Pancreas (tissue), 10 donors: ENCODE results near the gene LZTS3. TPM values are rescaled to one million over a fixed set of nuclear protein-coding genes. Genes with fewer than 3 reads are reported as not detected.

Experiments
- ATAC-seq, 4 donors: fragments of 200-7000 bp; cut with Tn5 transposase; one replicate each; pipeline versions ENCODE4 v1.8.0 to v1.9.1; 2020; ENCODE audit warnings: mild to moderate bottlenecking in 4 of 4, moderate library complexity in 4 of 4
- DNase-seq, 6 donors: peaks; one replicate each; pipeline ENCODE4 v3.0.0-alpha.2; 2020
- FAIRE-seq: peaks from 2 replicates; lab custom pipeline; 2012; peaks lifted over from hg19 to GRCh38; lab: Jason Lieb, UNC
- H3K27ac ChIP-seq, 4 donors: fragments of 200-600 bp; sonication (generic); 1 replicate in 3 of 4; 2 replicates in 1 of 4; pipeline versions ENCODE4 v1.5.0 to v1.8.0; 2020
- H3K27me3 ChIP-seq, 4 donors: fragments of 200-600 bp; one replicate each; pipeline ENCODE4 v1.8.0; 2021
- H3K36me3 ChIP-seq, 3 donors: fragments of 200-600 bp; sonication (generic) in 1 of 3; one replicate each; pipeline versions ENCODE4 v1.5.0 to v1.8.0; 2020 to 2021
- H3K4me1 ChIP-seq, 3 donors: fragments of 200-600 bp; one replicate each; pipeline ENCODE4 v1.8.0; 2021
- H3K4me3 ChIP-seq, 4 donors: fragments of 200-600 bp; sonication (generic) in 2 of 4; one replicate each; pipeline versions ENCODE4 v1.5.0 to v1.8.0; 2020 to 2021
- H3K9me3 ChIP-seq, 4 donors: fragments of 200-600 bp; one replicate each; pipeline ENCODE4 v1.8.0; 2021
- CTCF ChIP-seq, 4 donors: fragments of 200-600 bp; sonication (generic) in 3 of 4; IDR thresholded peaks; one replicate each; pipeline versions ENCODE4 v1.5.0 to v1.8.0; 2021; ENCODE audit warnings: antibody characterized with exemption in 4 of 4
- WGBS, 2 donors: extraction: QIAGEN DNeasy Blood & Tissue Kit; methylation state at CpG; one replicate each; pipeline ENCODE4 v1.1.7; 2013; 5-methylcytosine and 5-hydroxymethylcytosine counted together
- intact Hi-C, 3 donors: fragments of 100-400 bp; cut with DNase I; formaldehyde crosslinking; loops; one replicate each; pipeline versions ENCODE4 v1.11.1 to v1.14.2; 2022
- polyA plus RNA-seq, 2 donors: library from polyadenylated mRNA; stranded (reverse); fragments of 200-250 nt; gene quantifications; one replicate each; pipeline ENCODE4 v1.2.3, GENCODE V29; 2013
- total RNA-seq, 6 donors: library from RNA; stranded (reverse); fragmentation: NEBNext Ultra II Directional in 4 of 6; extraction: Animal tissue kit (Norgen Biotek cat#: 25700) in 4 of 6; gene quantifications; one replicate each; pipeline versions ENCODE4 v1.2.1 to v1.2.4, GENCODE V29; 2021 to 2023
- donor health status: healthy with polysubstance abuse.
- donor health status: DM: no; HTN: no; CAD: no; lungs with moderate emphysema.
- donor health status: DM: no; HTN: no; CAD: no.
- donor health status: control.
- donor health status: control.
- donor health status: Bipolar disorder and iron deficiency.
- donor health status: DM: yes; HTN: yes; CAD: no.
- donor health status: DM: no; HTN: no; CAD: no.
- donor health status: DM: no; HTN: no; CAD: no.
- donor health status: DM: yes; HTN: yes; CAD: no.

LZTS3 gene
- total and polyA plus RNA-seq, 8 donors: 17.5 to 30.5 (median 18.7) TPM

- Histone ChIP-seq H3K4me1 (peaks cover 0 to 6% (median 4%) of the 10 kb centered on the region in 3 donors), H3K4me3 (no peak overlapping the region), H3K27me3 (no peaks in the 10 kb centered on the region), H3K9me3 (no peaks in the 10 kb centered on the region), H3K36me3 (no peaks in the 10 kb centered on the region), H3K27ac (no peak overlapping the region)
- 84 to 94% methylated on average over 7 of the region's 7 CpGs for WGBS, 2 donors
- TF ChIP-seq CTCF (IDR thresholded peaks at IDR 0.05): no peak
- DNase-seq (no peak), FAIRE-seq (no peak), ATAC-seq (no peak)
- intact Hi-C loops: no loop called here
Measured at GRCh38 chr20:3213226-3213625, 39.9 kb upstream of the LZTS3 start.

- 54 to 62% methylated on average over 2 of the region's 2 CpGs for WGBS, 2 donors
- Histone ChIP-seq H3K27ac (no peak overlapping the region), H3K9me3 (no peaks in the 10 kb centered on the region), H3K4me3 (peak overlapping the region in 3 of 4 donors; percentile 81 to 90 (median 84)), H3K4me1 (peaks cover 0 to 6% (median 4%) of the 10 kb centered on the region in 3 donors), H3K27me3 (no peaks in the 10 kb centered on the region), H3K36me3 (no peaks in the 10 kb centered on the region)
- DNase-seq: no peak
- intact Hi-C loops: no loop called here
- no peak for ATAC-seq
- no peak for FAIRE-seq
- TF ChIP-seq CTCF (IDR thresholded peaks at IDR 0.05): no peak
Measured at GRCh38 chr20:3210346-3210745, 37.0 kb upstream of the LZTS3 start.

GRCh38 chr20:3209946-3210317 is 36.6 kb upstream of the LZTS3 start:
- peak overlapping the region; percentile 81 to 90 (median 82) for H3K4me3 ChIP-seq
- DNase-seq (no peak), ATAC-seq (peak; percentile 19 to 54 (median 44)), FAIRE-seq (no peak)
- intact Hi-C loops: no loop called here
- no peak for TF ChIP-seq CTCF (IDR thresholded peaks at IDR 0.05)
- no peaks in the 10 kb centered on the region for H3K9me3 ChIP-seq
- peaks cover 0 to 6% (median 4%) of the 10 kb centered on the region in 3 donors for H3K4me1 ChIP-seq
- H3K27me3 ChIP-seq: no peaks in the 10 kb centered on the region
- no peaks in the 10 kb centered on the region for H3K36me3 ChIP-seq
- H3K27ac ChIP-seq: no peak overlapping the region
- WGBS, 2 donors: 1% methylated on average over 10 of the region's 10 CpGs

GRCh38 chr20:3209257-3209945 is 36.1 kb upstream of the LZTS3 start, which contains the start of gene ITPA:
Gene ITPA, plus strand, starts transcription at chr20:3209498. Its CDS starts 54 bp downstream, at chr20:3209552.
- no peaks in the 10 kb centered on the region for H3K36me3 ChIP-seq
- peak; percentile 41 to 70 (median 60) for ATAC-seq

More at GRCh38 chr20:3209257-3209945, 36.1 kb upstream of the LZTS3 start, which contains the start of gene ITPA:
- DNase-seq (peak in 5 of 6 donors; percentile 31 to 74 (median 36)), FAIRE-seq (no peak)
- peak within 1 kb of the TSS in 3 of 4 donors; percentile 65 to 74 (median 71) for H3K27ac ChIP-seq
- intact Hi-C loops: no loop called here
- 0% methylated on average over 48 of the region's 48 CpGs for WGBS, 2 donors
- peak within 1 kb of the TSS; percentile 81 to 90 (median 82) for H3K4me3 ChIP-seq
- H3K27me3 ChIP-seq: no peaks in the 10 kb centered on the region
- no peak for TF ChIP-seq CTCF (IDR thresholded peaks at IDR 0.05)
- H3K4me1 ChIP-seq: peaks cover 0 to 6% (median 4%) of the 10 kb centered on the region in 3 donors
- H3K9me3 ChIP-seq: no peaks in the 10 kb centered on the region
